ENCODE measurements around the gene POU2F3. TPM values are rescaled to one million over a fixed set of nuclear protein-coding genes. Genes with fewer than 3 reads are reported as not detected.

POU2F3 gene
- total and polyA plus RNA-seq, 2 of the 8 experiments (the other 6 are each of a cell fraction or from before 2014, with no cell fraction given) = 1.0 to 2.1 TPM

GRCh38 chr11:120191058-120191457, 48.9 kb upstream of the POU2F3 start (continued):
- no peak for TF ChIP-seq POLR2A (IDR thresholded peaks at IDR 0.05; ENCODE audit: control extremely low read depth in 1 of 2, low read depth in 2 of 2, low read length in 2 of 2)
- no peak for TF ChIP-seq BRCA1 (IDR thresholded peaks at IDR 0.05; ENCODE audit: low read depth, low read length)
- TF ChIP-seq RAD21 (IDR thresholded peaks at IDR 0.05 in 1 of 2, conservative IDR thresholded peaks at IDR 0.05 in 1 of 2; ENCODE audit: low read depth in 2 of 2, low read length in 2 of 2) = no peak
